Endometrial microvascular endothelial cells (primary cell): ENCODE results near the gene DNAJA1. TPM values are rescaled to one million over a fixed set of nuclear protein-coding genes. Genes with fewer than 3 reads are reported as not detected.
"Not testable (repeated sequence)": the region's sequence is repeated elsewhere in the genome, so short reads cannot be mapped to it uniquely, and the experiment has no call there.

Source experiments
- in situ Hi-C: cut with HindIII; loops from 2 replicates; pipeline ENCODE4 v1.10.0; 2017; ENCODE audit warnings: low sequenced_read_pairs, low pct_unique_long_range_greater_than_20kb; ENCODE audit errors: inconsistent ontology term
- total RNA-seq: library from RNA; depleted of rRNA; stranded (reverse); fragments of >200 nt; gene quantifications from one replicate; pipeline ENCODE4 v1.2.3, GENCODE V29; 2015; ENCODE audit errors: inconsistent ontology term

The DNAJA1 gene
- total RNA-seq = 207 TPM

- in situ Hi-C loops = no loop called here
Observed at GRCh38 chr9:33024966-33025571, at the start of gene DNAJA1. Gene DNAJA1, plus strand, starts transcription at chr9:33025273. Its CDS starts 1,212 bp downstream, at chr9:33026485.

GRCh38 chr9:32978051-32978450 is 47.0 kb upstream of the DNAJA1 start:
- in situ Hi-C loops = no loop called here

- in situ Hi-C loops = no loop called here
Observed at GRCh38 chr9:32986971-32987370, 38.1 kb upstream of the DNAJA1 start.

- in situ Hi-C loops = no loop called here
Observed at GRCh38 chr9:32989660-32990059, 35.4 kb upstream of the DNAJA1 start.

- in situ Hi-C loops = no loop called here
Observed at GRCh38 chr9:32991897-32992594, 33.0 kb upstream of the DNAJA1 start.

- in situ Hi-C loops = no loop called here
Observed at GRCh38 chr9:32992595-32993238, 32.4 kb upstream of the DNAJA1 start.

GRCh38 chr9:33000682-33001055 is 24.4 kb upstream of the DNAJA1 start:
- in situ Hi-C loops = not testable (repeated sequence)

- in situ Hi-C loops = not testable (repeated sequence)
Observed at GRCh38 chr9:33005335-33005734, 19.7 kb upstream of the DNAJA1 start.

GRCh38 chr9:33007755-33008154 is 17.3 kb upstream of the DNAJA1 start:
- in situ Hi-C loops = no loop called here

GRCh38 chr9:33011831-33012230 is 13.2 kb upstream of the DNAJA1 start:
- in situ Hi-C loops = no loop called here

- in situ Hi-C loops = no loop called here
Observed at GRCh38 chr9:33012328-33013069, 12.6 kb upstream of the DNAJA1 start.

- in situ Hi-C loops = no loop called here
Observed at GRCh38 chr9:33013962-33014664, 11.0 kb upstream of the DNAJA1 start.

GRCh38 chr9:33014665-33015014 is 10.4 kb upstream of the DNAJA1 start:
- in situ Hi-C loops = no loop called here

- in situ Hi-C loops = no loop called here
Observed at GRCh38 chr9:33017283-33018041, 7.6 kb upstream of the DNAJA1 start.

GRCh38 chr9:33019797-33020196 is 5.3 kb upstream of the DNAJA1 start:
- in situ Hi-C loops = no loop called here

GRCh38 chr9:33022303-33022702 is 2.8 kb upstream of the DNAJA1 start:
- in situ Hi-C loops = no loop called here

- in situ Hi-C loops = no loop called here
Observed at GRCh38 chr9:33022755-33023154, 2.3 kb upstream of the DNAJA1 start.

- in situ Hi-C loops = no loop called here
Observed at GRCh38 chr9:33023661-33024060, 1.4 kb upstream of the DNAJA1 start.
